SK-N-SH treated with all-trans-retinoic acid at 6 μM for 48 hours (cell line): ENCODE data around the gene BRI3BP.
"Not testable (repeated sequence)": the region's sequence is repeated elsewhere in the genome, so short reads cannot be mapped to it uniquely, and the experiment has no call there.

Experiments
- ATAC-seq: fragments of 200-7000 bp; cut with Tn5 transposase; 3 replicates; pipeline ENCODE4 v1.9.1; 2020; ENCODE audit warnings: mild to moderate bottlenecking, moderate library complexity
- ARNTL ChIP-seq: fragments of 450-650 bp; formaldehyde crosslinking; IDR thresholded peaks from 2 replicates; pipeline ENCODE4 v1.5.0; 2020; ENCODE audit warnings: low read depth, mild to moderate bottlenecking, moderate library complexity, borderline replicate concordance
- BACH2 ChIP-seq: fragments of 250-450 bp; sonication (Bioruptor Pico); IDR thresholded peaks from 2 replicates; pipeline ENCODE4 v1.9.0; 2021; ENCODE audit warnings: mild to moderate bottlenecking, borderline replicate concordance
- CSDC2 ChIP-seq: fragments of 250-450 bp; sonication (Bioruptor Pico); IDR thresholded peaks from 2 replicates; pipeline ENCODE4 v1.5.0; 2020; ENCODE audit warnings: mild to moderate bottlenecking, moderate library complexity
- ESRRG ChIP-seq: fragments of 250-450 bp; sonication (Bioruptor Pico); IDR thresholded peaks from 2 replicates; pipeline ENCODE4 v1.6.1; 2021; ENCODE audit warnings: mild to moderate bottlenecking
- GLIS3 ChIP-seq: fragments of 250-450 bp; sonication (Bioruptor Pico); IDR thresholded peaks from 2 replicates; pipeline ENCODE4 v1.5.0; 2020; ENCODE audit warnings: mild to moderate bottlenecking, moderate library complexity
- ISL1 ChIP-seq: fragments of 250-450 bp; sonication (Bioruptor Pico); IDR thresholded peaks from 2 replicates; pipeline ENCODE4 v2.1.2; 2022; ENCODE audit warnings: mild to moderate bottlenecking, moderate library complexity
- OSR1 ChIP-seq: fragments of 250-450 bp; sonication (Bioruptor Pico); IDR thresholded peaks from 2 replicates; pipeline ENCODE4 v1.8.0; 2022; ENCODE audit warnings: moderate library complexity, mild to moderate bottlenecking, inconsistent platforms
- PPARA ChIP-seq: fragments of 250-450 bp; sonication (Bioruptor Pico); IDR thresholded peaks from 2 replicates; pipeline ENCODE4 v1.5.0; 2020; ENCODE audit warnings: mild to moderate bottlenecking, borderline replicate concordance
- RARB ChIP-seq: fragments of 250-450 bp; sonication (Bioruptor Pico); IDR thresholded peaks from 2 replicates; pipeline ENCODE4 v1.8.0; 2021; ENCODE audit warnings: mild to moderate bottlenecking, moderate library complexity
- SNAI2 ChIP-seq: fragments of 250-450 bp; sonication (Bioruptor Pico); IDR thresholded peaks from 2 replicates; pipeline ENCODE4 v1.5.0; 2020; ENCODE audit warnings: mild to moderate bottlenecking, moderate library complexity
- ZFP30 ChIP-seq: fragments of 450-650 bp; formaldehyde crosslinking; IDR thresholded peaks from 2 replicates; pipeline ENCODE4 v1.5.0; 2022; ENCODE audit warnings: mild to moderate bottlenecking, moderate library complexity
- TF ChIP-seq, protein P1 (sequence below): fragments of 250-450 bp; sonication (Bioruptor Pico); IDR thresholded peaks from 2 replicates; pipeline ENCODE4 v1.5.0; 2020; ENCODE audit warnings: mild to moderate bottlenecking, moderate library complexity
- TF ChIP-seq, protein P2 (sequence below): fragments of 250-450 bp; sonication (Bioruptor Pico); IDR thresholded peaks from 2 replicates; pipeline ENCODE4 v1.5.1; 2020; ENCODE audit warnings: low read depth, mild to moderate bottlenecking, moderate library complexity
- TF ChIP-seq, protein P3 (sequence below): fragments of 250-450 bp; sonication (Bioruptor Pico); IDR thresholded peaks from 2 replicates; pipeline ENCODE4 v1.8.0; 2020; ENCODE audit warnings: mild to moderate bottlenecking, moderate library complexity, borderline replicate concordance

The BRI3BP gene

DNA sequence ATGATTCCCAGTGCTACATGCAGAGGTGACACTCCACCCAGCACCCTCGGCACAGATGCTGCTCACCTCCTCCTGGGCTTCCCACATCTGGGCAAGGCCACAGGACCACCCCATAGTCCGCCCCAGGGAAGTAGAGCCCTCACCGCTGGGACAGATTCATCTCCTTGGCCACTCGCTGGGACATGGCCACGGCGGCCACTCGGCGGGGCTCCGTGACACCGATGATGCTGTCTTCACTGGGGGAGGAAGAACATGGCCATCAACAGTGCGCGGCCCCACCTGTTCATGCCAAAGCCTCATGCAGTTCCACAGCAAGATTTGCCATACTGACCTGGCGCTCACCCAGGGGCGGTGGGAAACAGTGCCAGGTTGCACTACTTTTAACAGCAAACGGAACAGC, 18.2 kb upstream of the BRI3BP start (continued):
- no peak for TF ChIP-seq ISL1 (CRISPR knock-in tag)
- no peak for TF ChIP-seq SNAI2 (CRISPR knock-in tag)

DNA sequence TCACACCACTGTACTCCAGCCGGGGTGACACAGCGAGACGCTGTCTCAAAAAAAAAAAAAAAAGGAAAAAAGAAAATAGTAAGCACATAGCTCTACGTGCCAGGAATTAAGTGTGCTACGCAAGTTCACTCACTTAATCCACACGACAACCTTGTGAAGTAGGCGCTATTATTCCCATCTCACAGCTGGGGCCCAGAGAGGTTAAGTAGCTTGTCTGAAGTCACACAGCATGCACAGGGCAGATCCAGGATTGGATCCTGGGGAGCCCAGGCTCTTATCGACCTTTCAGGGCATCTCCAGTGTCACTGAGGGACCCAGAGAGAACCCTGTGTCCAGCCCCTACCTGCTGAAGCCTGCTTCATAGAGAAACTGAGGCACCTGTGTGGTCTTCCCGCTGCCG, 16.4 kb upstream of the BRI3BP start:
- no peak for ATAC-seq
- TF ChIP-seq GLIS3 (no peak), BACH2 (CRISPR knock-in tag) (no peak), ZFP30 (CRISPR knock-in tag) (no peak)
- TF ChIP-seq, protein P1, sequence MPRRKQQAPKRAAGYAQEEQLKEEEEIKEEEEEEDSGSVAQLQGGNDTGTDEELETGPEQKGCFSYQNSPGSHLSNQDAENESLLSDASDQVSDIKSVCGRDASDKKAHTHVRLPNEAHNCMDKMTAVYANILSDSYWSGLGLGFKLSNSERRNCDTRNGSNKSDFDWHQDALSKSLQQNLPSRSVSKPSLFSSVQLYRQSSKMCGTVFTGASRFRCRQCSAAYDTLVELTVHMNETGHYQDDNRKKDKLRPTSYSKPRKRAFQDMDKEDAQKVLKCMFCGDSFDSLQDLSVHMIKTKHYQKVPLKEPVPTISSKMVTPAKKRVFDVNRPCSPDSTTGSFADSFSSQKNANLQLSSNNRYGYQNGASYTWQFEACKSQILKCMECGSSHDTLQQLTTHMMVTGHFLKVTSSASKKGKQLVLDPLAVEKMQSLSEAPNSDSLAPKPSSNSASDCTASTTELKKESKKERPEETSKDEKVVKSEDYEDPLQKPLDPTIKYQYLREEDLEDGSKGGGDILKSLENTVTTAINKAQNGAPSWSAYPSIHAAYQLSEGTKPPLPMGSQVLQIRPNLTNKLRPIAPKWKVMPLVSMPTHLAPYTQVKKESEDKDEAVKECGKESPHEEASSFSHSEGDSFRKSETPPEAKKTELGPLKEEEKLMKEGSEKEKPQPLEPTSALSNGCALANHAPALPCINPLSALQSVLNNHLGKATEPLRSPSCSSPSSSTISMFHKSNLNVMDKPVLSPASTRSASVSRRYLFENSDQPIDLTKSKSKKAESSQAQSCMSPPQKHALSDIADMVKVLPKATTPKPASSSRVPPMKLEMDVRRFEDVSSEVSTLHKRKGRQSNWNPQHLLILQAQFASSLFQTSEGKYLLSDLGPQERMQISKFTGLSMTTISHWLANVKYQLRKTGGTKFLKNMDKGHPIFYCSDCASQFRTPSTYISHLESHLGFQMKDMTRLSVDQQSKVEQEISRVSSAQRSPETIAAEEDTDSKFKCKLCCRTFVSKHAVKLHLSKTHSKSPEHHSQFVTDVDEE (CRISPR knock-in tag): no peak

DNA sequence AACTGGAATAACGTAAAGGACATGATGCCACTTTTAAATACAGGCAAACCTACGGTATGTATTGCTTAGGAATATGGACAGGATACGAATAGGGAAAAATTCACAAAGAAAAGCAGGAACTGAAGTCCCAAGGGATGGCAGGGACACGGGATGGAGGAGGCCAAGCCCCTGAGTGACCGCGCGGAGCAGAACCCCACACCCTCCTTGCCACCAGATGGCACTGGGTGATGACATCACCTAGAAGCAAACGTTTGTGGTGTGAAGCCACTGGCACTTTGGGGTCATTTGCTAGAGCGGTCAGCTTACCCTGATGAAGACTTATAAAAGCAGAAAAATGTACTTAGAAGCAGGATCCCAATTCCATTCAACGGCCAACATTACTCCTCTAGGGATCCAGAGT, 13.9 kb upstream of the BRI3BP start:
- ATAC-seq: no peak
- TF ChIP-seq, protein P2, sequence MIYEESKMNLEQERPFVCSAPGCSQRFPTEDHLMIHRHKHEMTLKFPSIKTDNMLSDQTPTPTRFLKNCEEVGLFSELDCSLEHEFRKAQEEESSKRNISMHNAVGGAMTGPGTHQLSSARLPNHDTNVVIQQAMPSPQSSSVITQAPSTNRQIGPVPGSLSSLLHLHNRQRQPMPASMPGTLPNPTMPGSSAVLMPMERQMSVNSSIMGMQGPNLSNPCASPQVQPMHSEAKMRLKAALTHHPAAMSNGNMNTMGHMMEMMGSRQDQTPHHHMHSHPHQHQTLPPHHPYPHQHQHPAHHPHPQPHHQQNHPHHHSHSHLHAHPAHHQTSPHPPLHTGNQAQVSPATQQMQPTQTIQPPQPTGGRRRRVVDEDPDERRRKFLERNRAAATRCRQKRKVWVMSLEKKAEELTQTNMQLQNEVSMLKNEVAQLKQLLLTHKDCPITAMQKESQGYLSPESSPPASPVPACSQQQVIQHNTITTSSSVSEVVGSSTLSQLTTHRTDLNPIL (CRISPR knock-in tag): no peak
- TF ChIP-seq RARB (CRISPR knock-in tag): no peak
- TF ChIP-seq ESRRG: no peak
- TF ChIP-seq PPARA: no peak
- no peak for TF ChIP-seq OSR1 (CRISPR knock-in tag)
- TF ChIP-seq CSDC2 (CRISPR knock-in tag): no peak
- TF ChIP-seq BACH2 (CRISPR knock-in tag): no peak
- TF ChIP-seq, protein P3, sequence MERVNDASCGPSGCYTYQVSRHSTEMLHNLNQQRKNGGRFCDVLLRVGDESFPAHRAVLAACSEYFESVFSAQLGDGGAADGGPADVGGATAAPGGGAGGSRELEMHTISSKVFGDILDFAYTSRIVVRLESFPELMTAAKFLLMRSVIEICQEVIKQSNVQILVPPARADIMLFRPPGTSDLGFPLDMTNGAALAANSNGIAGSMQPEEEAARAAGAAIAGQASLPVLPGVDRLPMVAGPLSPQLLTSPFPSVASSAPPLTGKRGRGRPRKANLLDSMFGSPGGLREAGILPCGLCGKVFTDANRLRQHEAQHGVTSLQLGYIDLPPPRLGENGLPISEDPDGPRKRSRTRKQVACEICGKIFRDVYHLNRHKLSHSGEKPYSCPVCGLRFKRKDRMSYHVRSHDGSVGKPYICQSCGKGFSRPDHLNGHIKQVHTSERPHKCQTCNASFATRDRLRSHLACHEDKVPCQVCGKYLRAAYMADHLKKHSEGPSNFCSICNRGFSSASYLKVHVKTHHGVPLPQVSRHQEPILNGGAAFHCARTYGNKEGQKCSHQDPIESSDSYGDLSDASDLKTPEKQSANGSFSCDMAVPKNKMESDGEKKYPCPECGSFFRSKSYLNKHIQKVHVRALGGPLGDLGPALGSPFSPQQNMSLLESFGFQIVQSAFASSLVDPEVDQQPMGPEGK (CRISPR knock-in tag): no peak
- TF ChIP-seq, all 23 proteins: peak for 0

DNA sequence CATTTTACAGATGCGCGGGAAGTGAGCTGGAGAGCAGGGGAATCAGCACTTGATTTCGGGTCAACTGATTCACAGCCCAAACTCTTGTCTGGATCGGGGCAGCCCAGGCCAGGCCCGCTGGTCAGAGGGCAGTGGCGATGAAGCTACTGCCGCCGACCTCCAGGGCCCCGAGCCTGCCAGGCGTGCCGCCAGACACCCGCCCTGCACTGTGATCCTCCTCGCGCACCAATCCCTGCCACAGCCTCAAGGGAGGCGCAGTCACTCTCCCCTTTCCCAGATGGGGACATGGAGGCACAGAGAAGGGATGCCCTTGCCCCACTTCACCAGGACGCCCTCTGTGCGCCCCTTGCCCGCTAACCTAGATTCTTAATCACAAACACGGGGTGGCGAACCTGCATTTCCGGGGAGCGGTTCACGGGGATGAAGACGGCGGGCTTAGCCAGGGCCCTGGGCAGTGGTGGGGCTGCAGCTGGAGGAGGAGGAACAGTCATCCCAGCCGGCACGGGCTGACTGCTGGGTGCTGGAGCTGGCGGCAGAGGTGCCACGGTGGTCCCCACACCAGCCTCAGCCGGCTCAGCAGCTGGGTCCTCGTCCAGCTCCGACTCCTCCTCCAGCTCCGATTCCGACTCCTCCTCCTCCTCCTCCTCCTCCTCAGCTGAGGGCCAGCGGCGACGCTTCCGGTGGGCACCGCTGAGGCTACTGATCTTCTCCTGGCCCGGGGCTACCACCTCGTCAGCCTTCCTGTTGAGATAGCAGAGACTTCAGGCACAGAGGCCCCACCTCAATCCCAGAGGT, 13.2 kb upstream of the BRI3BP start:
- TF ChIP-seq PPARA (no peak), BACH2 (CRISPR knock-in tag) (no peak), ISL1 (CRISPR knock-in tag) (no peak), ARNTL (CRISPR knock-in tag) (no peak)
- TF ChIP-seq, protein P2 (CRISPR knock-in tag): no peak
- TF ChIP-seq, protein P1 (CRISPR knock-in tag): no peak
- TF ChIP-seq, all 23 proteins: peak for 0
- no peak for ATAC-seq

DNA sequence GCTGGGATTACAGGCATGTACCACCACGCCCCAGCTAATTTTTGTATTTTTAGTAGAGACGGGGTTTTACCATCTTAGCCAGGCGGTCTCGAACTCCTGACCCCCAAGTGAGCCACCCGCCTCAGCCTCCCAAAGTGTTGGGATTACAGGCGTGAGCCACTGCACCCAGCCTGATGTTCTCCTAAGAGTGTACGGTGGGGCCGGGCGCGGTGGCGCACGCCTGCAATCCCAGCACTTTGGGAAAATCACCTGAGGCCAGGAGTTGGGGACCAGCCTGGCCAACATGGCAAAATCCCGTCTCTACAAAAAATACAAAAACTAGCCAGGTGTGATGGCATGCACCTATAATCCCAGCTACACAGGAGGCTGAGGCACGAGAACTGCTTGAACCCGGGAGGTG, 6.6 kb upstream of the BRI3BP start:
- not testable (repeated sequence) for ATAC-seq
